IPS-18a (cell line): ENCODE data around the gene MCOLN3.
A peak's percentile ranks its signal among the peaks of the same experiment; 100 is the strongest.

Experiments
- H3K27ac ChIP-seq: one replicate; pipeline ENCODE4 v1.5.1; 2013; ENCODE audit warnings: low read length
- H3K27me3 ChIP-seq: one replicate; pipeline ENCODE4 v1.6.1; 2013; ENCODE audit warnings: mild to moderate bottlenecking, low read length; ENCODE audit not compliant: control insufficient read depth, insufficient read depth
- H3K36me3 ChIP-seq: one replicate; pipeline ENCODE4 v1.6.1; 2013; ENCODE audit warnings: low read depth, low read length; ENCODE audit not compliant: control insufficient read depth
- H3K4me1 ChIP-seq: one replicate; pipeline ENCODE4 v1.6.1; 2013; ENCODE audit warnings: low read depth, low read length; ENCODE audit not compliant: control insufficient read depth
- H3K4me3 ChIP-seq: one replicate; pipeline ENCODE4 v1.5.1; 2013; ENCODE audit warnings: low read length
- H3K9ac ChIP-seq: one replicate; pipeline ENCODE4 v1.6.1; 2013; ENCODE audit warnings: mild to moderate bottlenecking, low read length, moderate library complexity
- H3K9me3 ChIP-seq: one replicate; pipeline ENCODE4 v1.6.1; 2013; ENCODE audit warnings: low read depth, low read length; ENCODE audit not compliant: control insufficient read depth

MCOLN3 gene

GRCh38 chr1:85047144-85047471 is 1.2 kb downstream of the MCOLN3 start:
- Histone ChIP-seq H3K4me1 (peaks cover 24% of the 10 kb centered on the region), H3K9ac (no peak overlapping the region), H3K9me3 (no peaks in the 10 kb centered on the region), H3K27me3 (peaks cover 66% of the 10 kb centered on the region), H3K36me3 (no peaks in the 10 kb centered on the region), H3K4me3 (peak overlapping the region; percentile 50), H3K27ac (no peak overlapping the region)

GRCh38 chr1:85042413-85042812 is 5.9 kb downstream of the MCOLN3 start:
- Histone ChIP-seq H3K4me3 (no peak overlapping the region), H3K27ac (no peak overlapping the region), H3K9me3 (no peaks in the 10 kb centered on the region), H3K36me3 (no peaks in the 10 kb centered on the region), H3K9ac (no peak overlapping the region), H3K4me1 (peaks cover 17% of the 10 kb centered on the region), H3K27me3 (peaks cover 33% of the 10 kb centered on the region)

- no peaks in the 10 kb centered on the region for H3K36me3 ChIP-seq
- H3K27me3 ChIP-seq: peaks cover 27% of the 10 kb centered on the region
- H3K9ac ChIP-seq: no peak overlapping the region
- H3K9me3 ChIP-seq: no peaks in the 10 kb centered on the region
- H3K27ac ChIP-seq: no peak overlapping the region
- H3K4me3 ChIP-seq: no peak overlapping the region
- peaks cover 11% of the 10 kb centered on the region for H3K4me1 ChIP-seq
Measured at GRCh38 chr1:85041793-85042192, 6.5 kb downstream of the MCOLN3 start.

- Histone ChIP-seq H3K9me3 (no peaks in the 10 kb centered on the region), H3K4me3 (no peak overlapping the region), H3K27me3 (no peaks in the 10 kb centered on the region), H3K4me1 (no peaks in the 10 kb centered on the region), H3K9ac (no peak overlapping the region), H3K27ac (no peak overlapping the region), H3K36me3 (no peaks in the 10 kb centered on the region)
Measured at GRCh38 chr1:85033221-85033620, 15.1 kb downstream of the MCOLN3 start.

- Histone ChIP-seq H3K9ac (no peak overlapping the region), H3K27ac (no peak overlapping the region), H3K9me3 (no peaks in the 10 kb centered on the region), H3K27me3 (no peaks in the 10 kb centered on the region), H3K4me1 (no peaks in the 10 kb centered on the region), H3K4me3 (no peak overlapping the region), H3K36me3 (no peaks in the 10 kb centered on the region)
Measured at GRCh38 chr1:85030536-85030935, 17.8 kb downstream of the MCOLN3 start.

GRCh38 chr1:85028151-85028550 is 20.1 kb downstream of the MCOLN3 start:
- Histone ChIP-seq H3K9me3 (no peaks in the 10 kb centered on the region), H3K4me3 (no peak overlapping the region), H3K27me3 (no peaks in the 10 kb centered on the region), H3K36me3 (no peaks in the 10 kb centered on the region), H3K27ac (no peak overlapping the region), H3K9ac (no peak overlapping the region), H3K4me1 (no peaks in the 10 kb centered on the region)

GRCh38 chr1:85027242-85027983 is 20.9 kb downstream of the MCOLN3 start:
- Histone ChIP-seq H3K9me3 (no peaks in the 10 kb centered on the region), H3K27me3 (no peaks in the 10 kb centered on the region), H3K36me3 (no peaks in the 10 kb centered on the region), H3K9ac (no peak overlapping the region), H3K27ac (no peak overlapping the region), H3K4me3 (no peak overlapping the region), H3K4me1 (no peaks in the 10 kb centered on the region)

- Histone ChIP-seq H3K27ac (no peak overlapping the region), H3K36me3 (no peaks in the 10 kb centered on the region), H3K4me1 (no peaks in the 10 kb centered on the region), H3K27me3 (no peaks in the 10 kb centered on the region), H3K4me3 (no peak overlapping the region), H3K9me3 (no peaks in the 10 kb centered on the region), H3K9ac (no peak overlapping the region)
Measured at GRCh38 chr1:85025940-85026339, 22.4 kb downstream of the MCOLN3 start.

- Histone ChIP-seq H3K27me3 (no peaks in the 10 kb centered on the region), H3K9ac (no peak overlapping the region), H3K27ac (no peak overlapping the region), H3K36me3 (no peaks in the 10 kb centered on the region), H3K9me3 (no peaks in the 10 kb centered on the region), H3K4me1 (no peaks in the 10 kb centered on the region), H3K4me3 (no peak overlapping the region)
Measured at GRCh38 chr1:85024736-85025135, 23.6 kb downstream of the MCOLN3 start.

GRCh38 chr1:85022700-85023099 is 25.6 kb downstream of the MCOLN3 start:
- no peak overlapping the region for H3K4me3 ChIP-seq
- no peak overlapping the region for H3K9ac ChIP-seq
- H3K4me1 ChIP-seq: no peaks in the 10 kb centered on the region
- no peaks in the 10 kb centered on the region for H3K9me3 ChIP-seq
- no peaks in the 10 kb centered on the region for H3K36me3 ChIP-seq
- H3K27ac ChIP-seq: no peak overlapping the region
- no peaks in the 10 kb centered on the region for H3K27me3 ChIP-seq

- Histone ChIP-seq H3K9me3 (no peaks in the 10 kb centered on the region), H3K9ac (no peak overlapping the region), H3K27ac (no peak overlapping the region), H3K36me3 (no peaks in the 10 kb centered on the region), H3K4me3 (no peak overlapping the region), H3K27me3 (no peaks in the 10 kb centered on the region), H3K4me1 (no peaks in the 10 kb centered on the region)
Measured at GRCh38 chr1:85019994-85020393, 28.3 kb downstream of the MCOLN3 start.

GRCh38 chr1:85015826-85016225 is 32.5 kb downstream of the MCOLN3 start:
- H3K9me3 ChIP-seq: no peaks in the 10 kb centered on the region
- H3K27ac ChIP-seq: no peak overlapping the region
- no peaks in the 10 kb centered on the region for H3K4me1 ChIP-seq
- no peaks in the 10 kb centered on the region for H3K36me3 ChIP-seq
- no peak overlapping the region for H3K9ac ChIP-seq
- no peaks in the 10 kb centered on the region for H3K27me3 ChIP-seq
- H3K4me3 ChIP-seq: no peak overlapping the region
